Uterus (tissue), 4 donors: ENCODE results near the gene TNFSF12. TPM values are rescaled to one million over a fixed set of nuclear protein-coding genes. Genes with fewer than 3 reads are reported as not detected.

Source experiments
- DNase-seq, 2 donors: peaks; one replicate each; pipeline ENCODE4 v3.0.0-alpha.2; 2019 to 2020
- H3K27ac ChIP-seq, 2 donors: fragments of 200-600 bp; sonication (generic); 1 replicate in 1 of 2; 2 replicates in 1 of 2; pipeline ENCODE4 v1.5.1; 2016 to 2018
- H3K27me3 ChIP-seq, 2 donors: fragments of 200-600 bp; sonication (generic); one replicate each; pipeline ENCODE4 v1.5.1; 2018 to 2019; ENCODE audit warnings: control low read depth in 1 of 2
- H3K36me3 ChIP-seq, 2 donors: fragments of 200-600 bp; sonication (generic); one replicate each; pipeline ENCODE4 v1.5.1; 2019; ENCODE audit warnings: control low read depth in 1 of 2
- H3K4me1 ChIP-seq, 2 donors: fragments of 200-600 bp; sonication (generic); one replicate each; pipeline ENCODE4 v1.5.1; 2018 to 2019; ENCODE audit warnings: control low read depth in 1 of 2
- H3K4me3 ChIP-seq, 2 donors: fragments of 200-600 bp; sonication (generic); 1 replicate in 1 of 2; 2 replicates in 1 of 2; pipeline ENCODE4 v1.5.1; 2018 to 2019; ENCODE audit warnings: mild to moderate bottlenecking in 1 of 2
- H3K9me3 ChIP-seq, 2 donors: fragments of 200-600 bp; sonication (generic); one replicate each; pipeline ENCODE4 v1.5.1; 2019; ENCODE audit warnings: control low read depth in 1 of 2
- POLR2A ChIP-seq, 2 donors: fragments of 450-650 bp; IDR thresholded peaks; one replicate each; pipeline ENCODE4 v1.6.1; 2016; ENCODE audit warnings: antibody characterized with exemption in 2 of 2, mild to moderate bottlenecking in 1 of 2, moderate library complexity in 1 of 2
- intact Hi-C: fragments of 100-400 bp; cut with DNase I; formaldehyde crosslinking; loops from one replicate; pipeline ENCODE4 v1.15.1; 2023; ENCODE audit warnings: low total_unique reads
- total RNA-seq, 4 donors: library from RNA; depleted of rRNA in 3 of 4; stranded (reverse); fragments of >200 nt in 3 of 4; gene quantifications; one replicate each; pipeline versions ENCODE4 v1.1.0 to v1.2.4, GENCODE V29; 2014 to 2023
- TF ChIP-seq, protein P1 (sequence below), 4 experiments: fragments of 200-600 bp in 2 of 4; fragments of 450-650 bp in 2 of 4; sonication (generic) in 2 of 4; IDR thresholded peaks; one replicate each; pipeline ENCODE4 v1.5.1; 2016 to 2019; ENCODE audit warnings: antibody characterized with exemption in 4 of 4, mild to moderate bottlenecking in 2 of 4, moderate library complexity in 1 of 4
- donor health status: DM: yes; HTN: yes; CAD: no.

Gene TNFSF12
- total RNA-seq, 4 donors from 2014 or later = 15.3 to 63.1 (median 33.7) TPM

DNA sequence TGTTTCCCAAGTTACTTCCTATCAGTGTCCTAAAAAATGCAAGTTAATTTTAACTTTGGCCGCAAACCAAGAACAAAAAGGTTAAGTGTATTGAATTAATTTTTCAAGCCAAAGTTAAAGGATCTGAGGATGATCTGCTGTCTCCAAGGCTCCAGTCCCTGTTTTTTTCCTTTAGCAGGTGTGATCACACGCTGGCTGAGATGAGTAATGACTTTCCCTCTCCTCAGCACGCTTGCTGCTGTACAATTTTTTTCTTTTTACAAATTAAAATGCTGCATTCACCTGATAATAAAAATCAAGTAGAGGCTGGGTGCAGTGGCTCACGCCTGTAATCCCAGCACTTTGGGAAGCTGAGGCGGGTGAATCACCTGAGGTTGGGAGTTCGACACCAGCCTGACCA is 3.9 kb upstream of the TNFSF12 start:
- Histone ChIP-seq H3K27ac (no peak overlapping the region), H3K9me3 (no peaks in the 10 kb centered on the region), H3K36me3 (no peaks in the 10 kb centered on the region), H3K4me1 (peaks cover 0 to 5% of the 10 kb centered on the region in 2 donors), H3K27me3 (no peaks in the 10 kb centered on the region), H3K4me3 (no peak overlapping the region)
- intact Hi-C loops = no loop called here
- no peak for TF ChIP-seq POLR2A (IDR thresholded peaks at IDR 0.05)
- TF ChIP-seq, protein P1, sequence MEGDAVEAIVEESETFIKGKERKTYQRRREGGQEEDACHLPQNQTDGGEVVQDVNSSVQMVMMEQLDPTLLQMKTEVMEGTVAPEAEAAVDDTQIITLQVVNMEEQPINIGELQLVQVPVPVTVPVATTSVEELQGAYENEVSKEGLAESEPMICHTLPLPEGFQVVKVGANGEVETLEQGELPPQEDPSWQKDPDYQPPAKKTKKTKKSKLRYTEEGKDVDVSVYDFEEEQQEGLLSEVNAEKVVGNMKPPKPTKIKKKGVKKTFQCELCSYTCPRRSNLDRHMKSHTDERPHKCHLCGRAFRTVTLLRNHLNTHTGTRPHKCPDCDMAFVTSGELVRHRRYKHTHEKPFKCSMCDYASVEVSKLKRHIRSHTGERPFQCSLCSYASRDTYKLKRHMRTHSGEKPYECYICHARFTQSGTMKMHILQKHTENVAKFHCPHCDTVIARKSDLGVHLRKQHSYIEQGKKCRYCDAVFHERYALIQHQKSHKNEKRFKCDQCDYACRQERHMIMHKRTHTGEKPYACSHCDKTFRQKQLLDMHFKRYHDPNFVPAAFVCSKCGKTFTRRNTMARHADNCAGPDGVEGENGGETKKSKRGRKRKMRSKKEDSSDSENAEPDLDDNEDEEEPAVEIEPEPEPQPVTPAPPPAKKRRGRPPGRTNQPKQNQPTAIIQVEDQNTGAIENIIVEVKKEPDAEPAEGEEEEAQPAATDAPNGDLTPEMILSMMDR (IDR thresholded peaks at IDR 0.05) = no peak
- no peak for DNase-seq

DNA sequence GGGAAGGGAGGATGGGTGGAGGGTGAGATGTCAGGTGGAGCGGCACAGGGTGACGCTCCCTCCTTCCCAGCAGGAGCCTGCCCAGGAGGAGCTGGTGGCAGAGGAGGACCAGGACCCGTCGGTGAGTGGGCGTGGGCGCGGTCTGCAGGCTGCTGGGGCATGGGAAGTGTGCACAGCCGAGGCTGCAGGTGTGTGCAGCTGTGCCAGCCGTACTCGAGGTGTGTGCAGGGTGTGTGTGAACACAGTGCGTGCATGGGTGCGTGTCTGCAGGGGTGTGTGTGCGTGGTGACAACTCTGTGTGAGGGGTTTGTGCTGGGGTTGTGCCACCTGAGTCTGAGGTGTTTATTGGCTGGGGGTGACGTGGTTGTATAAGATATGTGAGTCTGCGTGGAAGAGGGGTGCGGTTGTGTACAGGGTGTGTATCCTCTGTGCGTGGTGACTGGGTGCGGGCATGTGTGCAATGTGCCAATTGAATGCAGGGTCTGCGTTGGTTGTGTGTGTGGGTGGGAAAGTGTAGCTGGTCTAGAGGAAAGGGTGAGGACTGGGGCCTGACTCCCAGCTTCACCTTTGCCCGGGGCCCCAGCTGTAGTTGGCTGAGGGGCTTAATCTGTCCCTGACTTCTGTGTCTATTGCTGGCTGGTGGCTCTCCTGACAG is 670 bp downstream of the TNFSF12 start:
- H3K4me3 ChIP-seq = peak overlapping the region; percentile 47 to 88
- no peaks in the 10 kb centered on the region for H3K36me3 ChIP-seq
- TF ChIP-seq, protein P1 (IDR thresholded peaks at IDR 0.05) = no peak
- no peak for TF ChIP-seq POLR2A (IDR thresholded peaks at IDR 0.05)
- intact Hi-C loops = no loop called here
- peak in 1 of 2 donors; percentile 27 for DNase-seq
- peaks cover 0 to 5% of the 10 kb centered on the region in 2 donors for H3K4me1 ChIP-seq
- H3K27me3 ChIP-seq = no peaks in the 10 kb centered on the region
- H3K9me3 ChIP-seq = no peaks in the 10 kb centered on the region
- H3K27ac ChIP-seq = peak overlapping the region; percentile 89 to 95

DNA sequence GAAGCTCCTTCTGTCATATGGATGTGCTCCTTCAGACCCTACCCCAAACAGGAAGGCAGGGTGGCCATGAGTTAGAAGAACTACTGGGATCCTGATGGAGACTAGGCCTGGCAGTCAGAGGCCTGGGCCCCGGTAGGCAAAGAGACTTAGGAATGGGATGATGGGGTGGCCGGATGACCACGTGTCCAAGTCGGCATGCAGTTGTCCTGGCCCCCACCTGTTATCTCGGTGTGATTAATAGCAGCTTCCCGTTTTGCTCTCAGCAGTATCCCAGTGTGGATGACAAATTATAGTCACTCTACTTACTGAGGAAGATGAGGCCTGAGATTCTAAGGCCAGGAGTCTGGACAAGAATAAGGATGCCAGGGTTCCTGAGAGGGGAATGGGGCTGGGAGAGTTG is 1.5 kb downstream of the TNFSF12 start:
- Histone ChIP-seq H3K27me3 (no peaks in the 10 kb centered on the region), H3K4me1 (peaks cover 0 to 5% of the 10 kb centered on the region in 2 donors), H3K4me3 (no peak overlapping the region), H3K36me3 (no peaks in the 10 kb centered on the region), H3K9me3 (no peaks in the 10 kb centered on the region), H3K27ac (peak overlapping the region; percentile 89 to 95)
- intact Hi-C loops = no loop called here
- no peak for DNase-seq
- no peak for TF ChIP-seq POLR2A (IDR thresholded peaks at IDR 0.05)
- TF ChIP-seq, protein P1 (IDR thresholded peaks at IDR 0.05) = no peak

DNA sequence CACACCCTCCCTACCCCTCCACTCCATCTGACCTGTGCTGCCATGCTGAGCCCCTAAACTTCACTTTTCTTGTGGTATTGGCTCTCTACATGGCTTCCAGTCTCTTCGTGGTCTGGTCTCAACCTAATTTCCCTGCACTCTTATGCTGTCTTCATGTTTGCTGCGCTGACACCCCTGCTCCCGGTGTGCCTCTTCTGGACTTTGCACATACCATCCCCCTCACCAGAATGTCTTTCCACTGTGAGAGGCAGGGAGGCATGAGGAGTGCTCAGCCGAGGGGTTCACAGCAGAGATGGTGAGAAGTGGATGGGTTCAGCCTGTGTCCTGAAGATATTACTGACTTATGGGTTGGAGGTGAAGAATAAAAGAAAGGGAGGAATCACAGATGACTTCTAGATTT is 2.5 kb downstream of the TNFSF12 start:
- Histone ChIP-seq H3K27ac (no peak overlapping the region), H3K9me3 (no peaks in the 10 kb centered on the region), H3K36me3 (no peaks in the 10 kb centered on the region), H3K4me1 (peaks cover 0 to 5% of the 10 kb centered on the region in 2 donors), H3K4me3 (no peak overlapping the region), H3K27me3 (no peaks in the 10 kb centered on the region)
- intact Hi-C loops = no loop called here
- DNase-seq = no peak
- TF ChIP-seq, protein P1 (IDR thresholded peaks at IDR 0.05) = no peak
- TF ChIP-seq POLR2A (IDR thresholded peaks at IDR 0.05) = no peak

DNA sequence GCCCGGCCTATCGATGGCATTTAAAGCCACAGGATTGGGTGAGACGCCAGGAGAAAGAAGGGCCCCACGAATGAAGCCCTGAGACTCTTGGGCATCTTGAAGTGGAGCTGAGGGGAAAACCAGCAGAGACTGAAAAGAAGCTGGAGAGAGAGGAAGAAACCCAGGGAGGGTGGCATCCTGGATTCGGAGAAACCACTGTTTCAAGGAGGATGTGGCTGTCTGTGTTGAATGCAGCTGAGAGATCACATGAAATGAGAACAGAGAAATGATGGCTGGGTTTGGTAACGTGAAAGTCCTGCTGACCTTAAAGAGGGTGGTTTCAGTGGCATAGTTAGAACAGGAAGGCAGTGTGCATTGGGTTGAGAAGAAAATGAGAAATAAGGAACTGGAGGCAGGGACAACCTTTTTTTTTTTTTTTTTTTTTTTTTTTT is 3.8 kb downstream of the TNFSF12 start:
- TF ChIP-seq, protein P1 (IDR thresholded peaks at IDR 0.05) = no peak
- TF ChIP-seq POLR2A (IDR thresholded peaks at IDR 0.05) = no peak
- H3K27ac ChIP-seq = no peak overlapping the region

More for the DNA sequence above, 3.8 kb downstream of the TNFSF12 start:
- H3K36me3 ChIP-seq = no peaks in the 10 kb centered on the region
- no peaks in the 10 kb centered on the region for H3K27me3 ChIP-seq
- H3K9me3 ChIP-seq = no peaks in the 10 kb centered on the region
- no peak overlapping the region for H3K4me3 ChIP-seq
- intact Hi-C loops = no loop called here
- no peak for DNase-seq
- peaks cover 7 to 14% of the 10 kb centered on the region in 2 donors for H3K4me1 ChIP-seq
